Measurements from ENCODE around the gene MILR1. TPM values are rescaled to one million over a fixed set of nuclear protein-coding genes. Genes with fewer than 3 reads are reported as not detected.

Gene MILR1
- total RNA-seq, 1 donor from 2014 or later: 6.2 TPM

GRCh38 chr17:64402469-64402868, 46.4 kb upstream of the MILR1 start:
- Histone ChIP-seq H3K27ac (no peak overlapping the region), H3K36me3 (no peaks in the 10 kb centered on the region), H3K27me3 (no peaks in the 10 kb centered on the region), H3K4me3 (no peak overlapping the region), H3K4me1 (no peaks in the 10 kb centered on the region), H3K9me3 (no peaks in the 10 kb centered on the region)
- DNase-seq (ENCODE audit: low spot score in 2 of 2): no peak
- TF ChIP-seq CTCF (IDR thresholded peaks at IDR 0.05): no peak
- intact Hi-C loops (cut with DNase I): no loop called here

- Histone ChIP-seq H3K27ac (no peak overlapping the region), H3K36me3 (no peaks in the 10 kb centered on the region), H3K9me3 (no peaks in the 10 kb centered on the region), H3K4me3 (no peak overlapping the region), H3K4me1 (no peaks in the 10 kb centered on the region), H3K27me3 (no peaks in the 10 kb centered on the region)
- DNase-seq (ENCODE audit: low spot score in 2 of 2): no peak
- intact Hi-C loops (cut with DNase I): no loop called here
- TF ChIP-seq CTCF (IDR thresholded peaks at IDR 0.05): no peak
Observed at GRCh38 chr17:64403881-64404460, 44.9 kb upstream of the MILR1 start.

GRCh38 chr17:64406321-64407200, 42.4 kb upstream of the MILR1 start:
- Histone ChIP-seq H3K9me3 (no peaks in the 10 kb centered on the region), H3K4me1 (peaks cover 0 to under 1% of the 10 kb centered on the region in 2 donors), H3K27me3 (no peaks in the 10 kb centered on the region), H3K27ac (no peak overlapping the region), H3K36me3 (no peaks in the 10 kb centered on the region), H3K4me3 (no peak overlapping the region)
- no peak for DNase-seq (ENCODE audit: low spot score in 2 of 2)
- no peak for TF ChIP-seq CTCF (IDR thresholded peaks at IDR 0.05)
- intact Hi-C loops (cut with DNase I): no loop called here

GRCh38 chr17:64410750-64411490, 38.0 kb upstream of the MILR1 start:
- no peak overlapping the region for H3K27ac ChIP-seq
- intact Hi-C loops (cut with DNase I): no loop called here
- peaks cover 0 to 3% of the 10 kb centered on the region in 2 donors for H3K4me1 ChIP-seq
- H3K27me3 ChIP-seq: no peaks in the 10 kb centered on the region
- TF ChIP-seq CTCF (IDR thresholded peaks at IDR 0.05): no peak
- H3K4me3 ChIP-seq: no peak overlapping the region
- H3K9me3 ChIP-seq: no peaks in the 10 kb centered on the region
- no peak for DNase-seq (ENCODE audit: low spot score in 2 of 2)
- H3K36me3 ChIP-seq: no peaks in the 10 kb centered on the region

- Histone ChIP-seq H3K4me3 (peak overlapping the region in 1 of 2 donors; percentile 45), H3K27me3 (no peaks in the 10 kb centered on the region), H3K27ac (peak overlapping the region; percentile 7 to 19), H3K4me1 (peaks cover 0 to 3% of the 10 kb centered on the region in 2 donors), H3K9me3 (no peaks in the 10 kb centered on the region), H3K36me3 (no peaks in the 10 kb centered on the region)
- intact Hi-C loops (cut with DNase I): no loop called here
- peak in 1 of 2 donors; percentile 70 for DNase-seq (ENCODE audit: low spot score in 2 of 2)
- TF ChIP-seq CTCF (IDR thresholded peaks at IDR 0.05): no peak
Observed at GRCh38 chr17:64411999-64412771, 36.7 kb upstream of the MILR1 start.

Measured in ascending aorta (tissue), 2 donors.